GM03348 (cell line): ENCODE measurements around the gene CLEC2L.

Experiments used
- DNase-seq: peaks from one replicate; pipeline ENCODE4 v3.0.0; 2012; ENCODE audit warnings: low spot score

CLEC2L gene

DNA sequence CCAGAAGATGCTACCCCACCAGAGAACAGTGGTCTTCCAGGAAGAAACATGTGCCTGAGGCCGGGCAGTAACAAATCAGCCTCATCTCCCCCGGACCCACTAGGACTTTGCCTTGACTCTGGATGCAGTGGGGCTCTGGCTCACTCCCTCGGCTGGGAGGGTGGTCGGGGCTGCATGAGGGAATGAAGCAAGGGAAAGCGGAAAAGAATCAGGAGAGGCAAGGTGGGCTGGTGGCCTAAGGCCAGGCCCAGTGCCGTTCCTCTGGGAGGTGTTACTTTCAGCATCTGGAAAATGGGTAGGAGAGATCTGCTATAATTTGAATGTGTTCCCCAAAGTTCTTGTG lies 51.8 kb downstream of the CLEC2L start:
- no peak for DNase-seq

GRCh38 chr7:139576179-139576973 lies 52.9 kb downstream of the CLEC2L start:
- no peak for DNase-seq

GRCh38 chr7:139580435-139580834 lies 57.0 kb downstream of the CLEC2L start:
- DNase-seq, result no peak

DNA sequence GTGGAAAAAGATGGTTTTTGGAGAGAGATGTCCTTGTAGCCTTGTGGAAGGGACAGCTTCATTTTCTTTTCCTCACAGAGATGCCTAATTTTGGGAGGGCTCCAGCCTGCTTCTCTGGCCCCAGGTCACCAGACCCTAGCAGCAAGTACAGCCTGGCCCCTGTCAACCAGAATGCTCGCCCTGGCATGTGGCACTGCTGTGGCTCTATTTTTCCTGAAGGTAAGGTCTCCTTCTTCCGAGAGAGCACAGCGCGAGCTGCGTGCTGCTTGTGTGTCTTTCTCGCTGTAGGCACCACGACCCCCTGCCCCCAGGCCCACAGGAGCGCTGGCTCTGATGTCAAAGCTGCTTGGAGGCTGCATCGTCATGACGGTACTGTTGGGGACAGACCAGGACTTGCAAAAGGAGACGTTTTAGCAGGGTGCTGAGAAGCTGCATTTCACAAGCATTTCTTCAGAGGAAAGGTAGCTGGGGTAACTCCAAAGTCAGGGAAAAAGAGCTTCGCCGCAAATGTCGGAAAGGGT lies 58.7 kb downstream of the CLEC2L start:
- no peak for DNase-seq

DNA sequence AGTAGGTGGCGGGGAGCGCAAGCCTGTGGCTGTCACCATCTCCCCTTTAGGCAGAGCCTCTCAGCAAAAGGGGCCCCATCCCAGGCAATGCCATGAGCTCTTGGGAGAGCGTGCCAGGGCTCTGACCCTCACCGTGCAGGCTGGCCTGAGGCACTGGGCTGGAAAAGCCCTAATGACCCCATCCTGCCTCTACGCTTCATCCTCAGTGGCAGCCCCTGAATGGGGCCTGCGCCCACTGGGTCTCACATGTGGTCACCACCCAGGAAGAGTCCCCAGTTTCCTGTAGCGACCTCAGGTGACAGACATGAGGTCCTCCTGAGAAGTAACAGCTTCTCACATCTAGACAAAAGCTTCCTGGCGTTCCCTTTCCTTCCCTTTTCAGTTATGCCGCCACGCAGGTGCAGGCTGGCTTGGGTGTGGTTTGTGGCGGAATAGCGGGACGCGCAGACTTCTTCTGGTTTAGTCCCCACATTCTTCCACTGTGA lies 59.2 kb downstream of the CLEC2L start:
- no peak for DNase-seq

DNA sequence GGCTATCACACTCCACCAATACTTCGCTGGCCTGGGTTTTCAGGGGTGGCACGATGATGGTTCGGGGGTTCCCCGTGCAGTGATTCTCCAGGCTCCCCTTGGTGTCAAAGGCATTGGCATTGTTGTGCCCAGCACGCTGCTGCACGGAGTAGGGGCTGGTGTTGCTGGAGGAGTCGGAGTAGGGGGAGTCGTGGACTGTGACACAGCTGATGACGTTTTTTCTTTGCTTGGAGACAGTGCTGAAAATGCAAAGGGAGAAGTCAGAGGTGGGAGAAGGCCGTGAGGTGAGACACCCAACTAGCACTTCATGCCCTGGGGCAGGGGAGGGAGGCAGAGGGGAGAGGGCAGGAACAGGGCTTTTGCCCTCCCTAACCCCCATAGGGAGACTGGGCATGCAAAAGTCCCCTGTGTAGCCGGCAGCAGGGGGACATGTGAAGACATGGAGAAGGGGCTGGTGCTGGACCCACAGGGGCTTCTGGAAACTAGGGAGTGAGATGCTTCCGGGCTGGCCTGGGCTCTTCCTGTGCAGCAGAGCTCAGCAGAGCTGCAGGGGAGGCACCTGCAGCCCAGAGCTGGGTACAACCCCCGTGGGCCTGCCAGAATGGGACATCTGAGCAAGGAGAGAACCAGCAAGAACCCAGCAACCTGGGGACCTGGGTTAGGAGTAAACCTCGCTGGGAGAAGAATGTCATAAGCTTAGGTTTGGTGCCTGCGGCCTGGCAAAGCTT lies 60.5 kb downstream of the CLEC2L start:
- no peak for DNase-seq

GRCh38 chr7:139585042-139585441 lies 61.6 kb downstream of the CLEC2L start:
- DNase-seq, result no peak

GRCh38 chr7:139586286-139586685 lies 62.8 kb downstream of the CLEC2L start:
- no peak for DNase-seq

GRCh38 chr7:139587535-139587934 lies 64.0 kb downstream of the CLEC2L start:
- DNase-seq, result no peak

GRCh38 chr7:139588632-139589031 lies 65.1 kb downstream of the CLEC2L start:
- DNase-seq, result peak; percentile 55

DNA sequence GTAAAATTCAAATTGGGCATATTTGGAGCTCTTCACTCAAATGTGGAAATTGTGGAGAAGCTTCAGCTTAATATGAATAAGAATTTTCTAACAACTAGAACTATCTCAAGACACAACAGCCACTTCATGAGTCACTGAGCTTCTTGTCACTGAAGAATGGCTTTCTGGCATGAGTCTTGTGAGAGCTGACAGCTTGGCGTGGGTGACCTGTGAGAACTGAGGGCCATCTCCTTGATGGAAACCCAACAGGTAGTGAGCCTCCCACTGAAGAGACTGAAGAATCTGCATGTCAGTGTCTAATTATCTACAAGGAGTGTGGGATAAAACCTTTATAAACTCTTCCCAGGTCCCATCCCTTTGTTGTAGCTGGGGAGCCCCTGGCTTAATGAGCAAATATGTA lies 66.0 kb downstream of the CLEC2L start:
- DNase-seq, result no peak

DNA sequence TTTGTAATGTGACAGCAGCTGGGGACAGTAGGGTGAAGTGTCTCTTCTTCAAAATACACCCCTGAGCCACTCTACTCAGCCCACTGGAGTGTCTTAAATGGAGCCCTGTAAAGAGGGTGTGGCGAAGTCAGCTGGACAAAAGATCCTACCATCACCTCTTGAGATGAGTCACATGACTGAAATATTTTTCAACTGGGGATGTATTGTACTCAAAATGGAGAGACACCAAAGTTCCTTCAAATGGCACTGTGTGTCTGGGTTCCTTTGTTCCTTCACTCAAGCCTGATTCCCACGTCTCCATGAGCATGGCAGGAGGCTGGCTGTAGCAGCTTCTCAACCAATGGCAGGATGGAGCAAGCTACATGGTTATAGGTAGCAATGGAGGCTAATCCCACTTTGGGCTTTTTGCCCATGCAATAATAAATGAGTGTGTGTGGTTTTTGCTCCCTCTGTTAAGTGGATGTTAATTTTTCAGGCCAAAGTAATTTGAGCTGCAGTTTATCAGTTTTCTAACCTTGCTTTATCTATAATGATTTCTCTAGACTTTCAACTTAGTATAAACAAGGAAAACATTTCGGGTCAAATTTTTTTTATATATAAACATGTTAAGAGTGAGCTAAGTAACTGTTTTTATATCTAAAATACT lies 68.2 kb downstream of the CLEC2L start:
- no peak for DNase-seq

GRCh38 chr7:139592801-139593461 lies 69.4 kb downstream of the CLEC2L start:
- no peak for DNase-seq

DNA sequence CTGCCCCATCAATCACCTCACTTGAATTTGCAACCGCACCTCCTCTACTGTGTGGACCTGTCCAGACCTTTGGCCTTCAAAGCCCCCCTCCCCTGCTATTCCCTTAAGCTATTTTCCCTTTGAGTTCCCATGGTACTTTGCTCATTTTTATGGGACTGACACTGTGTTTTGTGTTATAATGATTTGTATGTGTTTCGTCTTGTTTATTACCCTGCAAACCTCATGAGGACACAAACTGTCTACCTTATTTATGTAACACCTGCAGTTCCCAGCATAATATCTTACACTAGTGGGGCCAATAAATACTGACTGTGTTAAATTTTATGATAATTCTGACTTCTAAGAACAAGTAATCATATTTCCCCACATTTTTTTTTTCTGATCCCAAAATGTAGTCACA lies 70.6 kb downstream of the CLEC2L start:
- DNase-seq, result no peak
